Measurements from ENCODE around the gene CENPU.
"Not testable (repeated sequence)": the region's sequence is repeated elsewhere in the genome, so short reads cannot be mapped to it uniquely, and the experiment has no call there.

The CENPU gene

GRCh38 chr4:184655889-184656869 is 77.7 kb downstream of the CENPU start:
- H3K9me3 ChIP-seq (ENCODE audit: control insufficient read depth, insufficient read depth, low read length) = no peaks in the 10 kb centered on the region
- no peak overlapping the region for H3K9ac ChIP-seq (ENCODE audit: low read depth, low read length)
- no peaks in the 10 kb centered on the region for H3K36me3 ChIP-seq (ENCODE audit: insufficient read depth, low read length)
- H3K4me1 ChIP-seq (ENCODE audit: insufficient read depth, low read length) = peaks cover 9% of the 10 kb centered on the region; the same call in 1 of the 2 replicates

- H3K4me1 ChIP-seq (ENCODE audit: insufficient read depth, low read length) = peaks cover 9% of the 10 kb centered on the region; the same call in 1 of the 2 replicates
- no peaks in the 10 kb centered on the region for H3K9me3 ChIP-seq (ENCODE audit: control insufficient read depth, insufficient read depth, low read length)
- no peak overlapping the region for H3K9ac ChIP-seq (ENCODE audit: low read depth, low read length)
- H3K36me3 ChIP-seq (ENCODE audit: insufficient read depth, low read length) = no peaks in the 10 kb centered on the region
Observed at GRCh38 chr4:184653650-184654049, 80.2 kb downstream of the CENPU start.

- not testable (repeated sequence) for H3K9me3 ChIP-seq (ENCODE audit: control insufficient read depth, insufficient read depth, low read length); H3K4me1 ChIP-seq (ENCODE audit: insufficient read depth, low read length); H3K36me3 ChIP-seq (ENCODE audit: insufficient read depth, low read length); H3K9ac ChIP-seq (ENCODE audit: low read depth, low read length)
Observed at GRCh38 chr4:184652681-184653080, 81.2 kb downstream of the CENPU start.

GRCh38 chr4:184651899-184652298 is 82.0 kb downstream of the CENPU start:
- H3K36me3 ChIP-seq (ENCODE audit: insufficient read depth, low read length) = no peaks in the 10 kb centered on the region
- H3K9me3 ChIP-seq (ENCODE audit: control insufficient read depth, insufficient read depth, low read length) = no peaks in the 10 kb centered on the region
- H3K4me1 ChIP-seq (ENCODE audit: insufficient read depth, low read length) = peaks cover 9% of the 10 kb centered on the region; the same call in 1 of the 2 replicates
- H3K9ac ChIP-seq (ENCODE audit: low read depth, low read length) = no peak overlapping the region

- Histone ChIP-seq H3K9me3 (ENCODE audit: control insufficient read depth, insufficient read depth, low read length) (no peaks in the 10 kb centered on the region), H3K9ac (ENCODE audit: low read depth, low read length) (peak overlapping the region; percentile 91), H3K4me1 (ENCODE audit: insufficient read depth, low read length) (peaks cover 9% of the 10 kb centered on the region), H3K36me3 (ENCODE audit: insufficient read depth, low read length) (peaks cover 9% of the 10 kb centered on the region; the same call in 1 of the 2 replicates)
Observed at GRCh38 chr4:184649971-184650855, 83.7 kb downstream of the CENPU start.

- H3K9ac ChIP-seq (ENCODE audit: low read depth, low read length) = peak within 1 kb of the TSS; percentile 93
- H3K36me3 ChIP-seq (ENCODE audit: insufficient read depth, low read length) = peaks cover 9% of the 10 kb centered on the region; the same call in 1 of the 2 replicates
- H3K9me3 ChIP-seq (ENCODE audit: control insufficient read depth, insufficient read depth, low read length) = no peaks in the 10 kb centered on the region
- peaks cover 17% of the 10 kb centered on the region for H3K4me1 ChIP-seq (ENCODE audit: insufficient read depth, low read length)
Observed at GRCh38 chr4:184649026-184649970, 84.6 kb downstream of the CENPU start, which contains the start of the genes CASP3 and PRIMPOL. Gene CASP3, minus strand, starts transcription at chr4:184649447. Its CDS starts 10,994 bp downstream, at chr4:184638453. Gene PRIMPOL, plus strand, starts transcription at chr4:184649738. Its CDS starts 7,403 bp downstream, at chr4:184657141.

GRCh38 chr4:184648313-184649025 is 85.4 kb downstream of the CENPU start:
- peaks cover 9% of the 10 kb centered on the region; the same call in 1 of the 2 replicates for H3K36me3 ChIP-seq (ENCODE audit: insufficient read depth, low read length)
- H3K9me3 ChIP-seq (ENCODE audit: control insufficient read depth, insufficient read depth, low read length) = no peaks in the 10 kb centered on the region
- H3K9ac ChIP-seq (ENCODE audit: low read depth, low read length) = peak overlapping the region; percentile 93
- peaks cover 25% of the 10 kb centered on the region for H3K4me1 ChIP-seq (ENCODE audit: insufficient read depth, low read length)

GRCh38 chr4:184648054-184648312 is 85.9 kb downstream of the CENPU start:
- peaks cover 27% of the 10 kb centered on the region for H3K4me1 ChIP-seq (ENCODE audit: insufficient read depth, low read length)
- H3K9ac ChIP-seq (ENCODE audit: low read depth, low read length) = peak overlapping the region; percentile 93
- H3K36me3 ChIP-seq (ENCODE audit: insufficient read depth, low read length) = peaks cover 9% of the 10 kb centered on the region; the same call in 1 of the 2 replicates
- H3K9me3 ChIP-seq (ENCODE audit: control insufficient read depth, insufficient read depth, low read length) = no peaks in the 10 kb centered on the region

GRCh38 chr4:184647266-184648053 is 86.4 kb downstream of the CENPU start:
- Histone ChIP-seq H3K9me3 (ENCODE audit: control insufficient read depth, insufficient read depth, low read length) (no peaks in the 10 kb centered on the region), H3K9ac (ENCODE audit: low read depth, low read length) (peak overlapping the region; percentile 93), H3K4me1 (ENCODE audit: insufficient read depth, low read length) (peaks cover 33% of the 10 kb centered on the region), H3K36me3 (ENCODE audit: insufficient read depth, low read length) (peaks cover 9% of the 10 kb centered on the region; the same call in 1 of the 2 replicates)

- Histone ChIP-seq H3K9me3 (ENCODE audit: control insufficient read depth, insufficient read depth, low read length) (no peaks in the 10 kb centered on the region), H3K36me3 (ENCODE audit: insufficient read depth, low read length) (peaks cover 9% of the 10 kb centered on the region; the same call in 1 of the 2 replicates), H3K4me1 (ENCODE audit: insufficient read depth, low read length) (peaks cover 32% of the 10 kb centered on the region), H3K9ac (ENCODE audit: low read depth, low read length) (0 out of 2 replicates have a peak overlapping the region, but pooled peaks have one; percentile 6)
Observed at GRCh38 chr4:184645904-184646610, 87.8 kb downstream of the CENPU start.

- H3K36me3 ChIP-seq (ENCODE audit: insufficient read depth, low read length) = peaks cover 9% of the 10 kb centered on the region; the same call in 1 of the 2 replicates
Observed at GRCh38 chr4:184644553-184645307, 89.2 kb downstream of the CENPU start.

More at GRCh38 chr4:184644553-184645307, 89.2 kb downstream of the CENPU start:
- peaks cover 35% of the 10 kb centered on the region for H3K4me1 ChIP-seq (ENCODE audit: insufficient read depth, low read length)
- H3K9ac ChIP-seq (ENCODE audit: low read depth, low read length) = peak overlapping the region; percentile 22; the same call in 1 of the 2 replicates
- H3K9me3 ChIP-seq (ENCODE audit: control insufficient read depth, insufficient read depth, low read length) = no peaks in the 10 kb centered on the region
